HUES48 (cell line): ENCODE measurements around the gene TBC1D23.
"Not testable (repeated sequence)": the region's sequence is repeated elsewhere in the genome, so short reads cannot be mapped to it uniquely, and the experiment has no call there.

Experiments used
- H3K27ac ChIP-seq: one replicate; pipeline ENCODE4 v1.7.0; 2013; ENCODE audit warnings: low read depth, low read length, inconsistent platforms
- H3K27me3 ChIP-seq: 2 replicates; pipeline ENCODE4 v1.6.1; 2013; ENCODE audit warnings: mild to moderate bottlenecking, low read length; ENCODE audit not compliant: control insufficient read depth, insufficient read depth
- H3K36me3 ChIP-seq: 2 replicates; pipeline ENCODE4 v1.6.1; 2013; ENCODE audit warnings: low read length; ENCODE audit not compliant: control insufficient read depth, insufficient read depth
- H3K4me1 ChIP-seq: 2 replicates; pipeline ENCODE4 v1.6.1; 2013; ENCODE audit warnings: mild to moderate bottlenecking, low read length; ENCODE audit not compliant: control insufficient read depth, insufficient read depth
- H3K4me3 ChIP-seq: 2 replicates; pipeline ENCODE4 v1.5.1; 2013; ENCODE audit warnings: mild to moderate bottlenecking, low read depth, low read length
- H3K9ac ChIP-seq: 2 replicates; pipeline ENCODE4 v1.6.1; 2013; ENCODE audit warnings: mild to moderate bottlenecking, low read depth, low read length, moderate library complexity
- H3K9me3 ChIP-seq: 2 replicates; pipeline ENCODE4 v1.6.1; 2013; ENCODE audit warnings: low read length; ENCODE audit not compliant: control insufficient read depth, insufficient read depth

The TBC1D23 gene

GRCh38 chr3:100329800-100330489 lies 69.2 kb downstream of the TBC1D23 start:
- Histone ChIP-seq H3K4me1 (no peaks in the 10 kb centered on the region), H3K4me3 (no peak overlapping the region), H3K27me3 (peaks cover 4% of the 10 kb centered on the region; the same call in 1 of the 2 replicates), H3K9me3 (no peaks in the 10 kb centered on the region), H3K27ac (no peak overlapping the region), H3K36me3 (peaks cover 6% of the 10 kb centered on the region; the same call in 1 of the 2 replicates), H3K9ac (no peak overlapping the region)

GRCh38 chr3:100330651-100331050 lies 69.9 kb downstream of the TBC1D23 start:
- Histone ChIP-seq H3K4me3 (no peak overlapping the region), H3K36me3 (0 out of 2 replicates have a peak, but pooled peaks cover under 1% of the 10 kb centered on the region), H3K9me3 (no peaks in the 10 kb centered on the region), H3K9ac (no peak overlapping the region), H3K27ac (no peak overlapping the region), H3K27me3 (peaks cover 4% of the 10 kb centered on the region; the same call in 1 of the 2 replicates), H3K4me1 (peaks cover 7% of the 10 kb centered on the region; the same call in 1 of the 2 replicates)

GRCh38 chr3:100331660-100332059 lies 70.9 kb downstream of the TBC1D23 start:
- H3K36me3 ChIP-seq = no peaks in the 10 kb centered on the region
- H3K9me3 ChIP-seq = no peaks in the 10 kb centered on the region
- peaks cover 7% of the 10 kb centered on the region; the same call in 1 of the 2 replicates for H3K4me1 ChIP-seq
- no peak overlapping the region for H3K4me3 ChIP-seq
- H3K9ac ChIP-seq = no peak overlapping the region
- no peak overlapping the region for H3K27ac ChIP-seq
- H3K27me3 ChIP-seq = peaks cover 4% of the 10 kb centered on the region; the same call in 1 of the 2 replicates

GRCh38 chr3:100333051-100333450 lies 72.3 kb downstream of the TBC1D23 start:
- no peaks in the 10 kb centered on the region for H3K36me3 ChIP-seq
- peaks cover 4% of the 10 kb centered on the region; the same call in 1 of the 2 replicates for H3K27me3 ChIP-seq
- no peak overlapping the region for H3K4me3 ChIP-seq
- H3K4me1 ChIP-seq = peaks cover 7% of the 10 kb centered on the region; the same call in 1 of the 2 replicates
- no peak overlapping the region for H3K27ac ChIP-seq
- no peak overlapping the region for H3K9ac ChIP-seq
- no peaks in the 10 kb centered on the region for H3K9me3 ChIP-seq

- H3K27ac ChIP-seq = peak overlapping the region; percentile 66
- peak overlapping the region; percentile 69 for H3K4me3 ChIP-seq
- H3K9me3 ChIP-seq = no peaks in the 10 kb centered on the region
- H3K9ac ChIP-seq = peak overlapping the region; percentile 60
- H3K4me1 ChIP-seq = peaks cover 7% of the 10 kb centered on the region; the same call in 1 of the 2 replicates
- no peaks in the 10 kb centered on the region for H3K36me3 ChIP-seq
- H3K27me3 ChIP-seq = peaks cover 4% of the 10 kb centered on the region; the same call in 1 of the 2 replicates
Measured at GRCh38 chr3:100333970-100334487, 73.2 kb downstream of the TBC1D23 start.

GRCh38 chr3:100334488-100335351 lies 73.9 kb downstream of the TBC1D23 start, which contains the start of gene NIT2:
Gene NIT2 (plus strand): TSS chr3:100334757. CDS start chr3:100334792, 35 bp downstream.
- Histone ChIP-seq H3K9me3 (no peaks in the 10 kb centered on the region), H3K27ac (peak within 1 kb of the TSS; percentile 66), H3K36me3 (peaks cover 2% of the 10 kb centered on the region), H3K27me3 (peaks cover 4% of the 10 kb centered on the region; the same call in 1 of the 2 replicates), H3K4me1 (peaks cover 7% of the 10 kb centered on the region; the same call in 1 of the 2 replicates), H3K9ac (peak within 1 kb of the TSS; percentile 80), H3K4me3 (peak within 1 kb of the TSS; percentile 69)

GRCh38 chr3:100335434-100335833 lies 74.6 kb downstream of the TBC1D23 start:
- peak overlapping the region; percentile 80 for H3K9ac ChIP-seq
- no peaks in the 10 kb centered on the region for H3K9me3 ChIP-seq
- H3K36me3 ChIP-seq = peaks cover 7% of the 10 kb centered on the region
- H3K27ac ChIP-seq = no peak overlapping the region
- H3K27me3 ChIP-seq = peaks cover 4% of the 10 kb centered on the region; the same call in 1 of the 2 replicates
- peaks cover 7% of the 10 kb centered on the region; the same call in 1 of the 2 replicates for H3K4me1 ChIP-seq
- peak overlapping the region; percentile 69 for H3K4me3 ChIP-seq

- H3K27ac ChIP-seq, H3K9ac ChIP-seq, H3K4me1 ChIP-seq, H3K27me3 ChIP-seq, H3K4me3 ChIP-seq, H3K9me3 ChIP-seq: not testable (repeated sequence)
- H3K36me3 ChIP-seq = peaks cover 11% of the 10 kb centered on the region
Measured at GRCh38 chr3:100336229-100336628, 75.4 kb downstream of the TBC1D23 start.

GRCh38 chr3:100338911-100339310 lies 78.1 kb downstream of the TBC1D23 start:
- H3K4me1 ChIP-seq = peaks cover 7% of the 10 kb centered on the region; the same call in 1 of the 2 replicates
- peaks cover 3% of the 10 kb centered on the region; the same call in 1 of the 2 replicates for H3K27me3 ChIP-seq
- no peaks in the 10 kb centered on the region for H3K9me3 ChIP-seq
- no peak overlapping the region for H3K4me3 ChIP-seq
- H3K36me3 ChIP-seq = peaks cover 21% of the 10 kb centered on the region
- H3K27ac ChIP-seq = no peak overlapping the region
- no peak overlapping the region for H3K9ac ChIP-seq

GRCh38 chr3:100339786-100340185 lies 79.0 kb downstream of the TBC1D23 start:
- H3K4me1 ChIP-seq = peaks cover 7% of the 10 kb centered on the region; the same call in 1 of the 2 replicates
- H3K9me3 ChIP-seq = no peaks in the 10 kb centered on the region
- H3K27ac ChIP-seq = no peak overlapping the region
- H3K27me3 ChIP-seq = no peaks in the 10 kb centered on the region
- no peak overlapping the region for H3K9ac ChIP-seq
- H3K36me3 ChIP-seq = peaks cover 26% of the 10 kb centered on the region
- H3K4me3 ChIP-seq = no peak overlapping the region
